Hematopoietic multipotent progenitor cell treated with erythropoietin and hydrocortisone succinate and interleukin-3 and kit ligand, for 17 days (in vitro differentiated cells): ENCODE data around the gene ZBTB17.
A peak's percentile ranks its signal among the peaks of the same experiment; 100 is the strongest.
"Not testable (repeated sequence)": the region's sequence is repeated elsewhere in the genome, so short reads cannot be mapped to it uniquely, and the experiment has no call there.

Experiments used
- DNase-seq: peaks from one replicate; pipeline ENCODE4 v3.0.0-alpha.2; 2015; ENCODE audit warnings: low spot score

The ZBTB17 gene

DNA sequence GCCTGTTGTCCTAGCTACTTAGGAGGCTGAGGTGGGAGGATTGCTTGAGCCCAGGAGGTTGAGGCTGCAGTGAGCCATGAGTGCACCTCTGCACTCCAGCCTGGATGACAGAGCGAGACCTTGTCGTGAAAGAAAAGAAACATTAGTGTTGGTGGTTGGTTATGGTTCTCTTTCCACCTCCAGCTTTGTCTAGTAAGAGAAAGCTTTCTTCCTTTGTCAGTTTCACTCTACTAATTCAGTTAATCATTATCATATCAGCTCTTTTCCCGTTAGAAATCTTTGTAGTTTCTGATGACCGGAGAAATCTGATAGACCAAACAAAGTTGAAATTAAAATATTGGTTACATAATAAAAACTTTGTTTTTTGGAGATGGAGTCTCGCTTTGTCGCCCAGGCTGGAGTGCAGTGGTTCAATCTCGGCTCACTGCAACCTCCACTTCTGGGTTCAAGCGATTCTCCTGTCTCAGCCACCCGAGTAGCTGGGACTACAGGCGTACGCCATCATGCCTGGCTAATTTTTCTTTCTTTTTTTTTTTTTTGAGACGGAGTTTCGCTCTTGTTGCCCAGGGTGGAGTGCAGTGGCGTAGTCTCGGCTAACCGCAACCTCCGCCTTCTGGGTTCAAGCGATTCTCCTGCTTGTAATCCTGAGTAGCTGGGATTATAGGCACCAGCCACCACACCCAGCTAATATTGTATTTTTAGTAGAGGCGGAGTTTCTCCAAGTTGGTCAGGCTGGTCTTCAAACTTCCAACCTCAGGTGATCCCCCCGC is 78.9 kb downstream of the ZBTB17 start:
- not testable (repeated sequence) for DNase-seq

DNA sequence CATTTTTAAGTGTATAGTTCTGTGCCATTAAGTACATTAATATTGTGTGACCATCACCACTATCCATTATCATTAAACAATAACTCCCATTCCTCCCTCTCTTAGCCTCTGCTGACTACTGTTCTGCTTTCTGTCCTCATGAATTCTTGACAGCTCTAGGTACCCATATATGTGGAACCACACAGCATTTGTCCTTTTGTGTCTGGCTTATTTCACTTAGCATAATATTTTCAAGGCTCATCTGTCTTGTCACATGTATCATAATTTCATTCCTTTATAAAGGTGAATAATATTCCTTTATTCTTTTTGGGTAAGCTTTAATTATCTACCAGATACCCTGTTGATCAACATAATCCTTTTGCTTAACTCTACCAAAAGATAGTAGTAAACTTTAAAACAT is 80.7 kb downstream of the ZBTB17 start:
- no peak for DNase-seq

DNA sequence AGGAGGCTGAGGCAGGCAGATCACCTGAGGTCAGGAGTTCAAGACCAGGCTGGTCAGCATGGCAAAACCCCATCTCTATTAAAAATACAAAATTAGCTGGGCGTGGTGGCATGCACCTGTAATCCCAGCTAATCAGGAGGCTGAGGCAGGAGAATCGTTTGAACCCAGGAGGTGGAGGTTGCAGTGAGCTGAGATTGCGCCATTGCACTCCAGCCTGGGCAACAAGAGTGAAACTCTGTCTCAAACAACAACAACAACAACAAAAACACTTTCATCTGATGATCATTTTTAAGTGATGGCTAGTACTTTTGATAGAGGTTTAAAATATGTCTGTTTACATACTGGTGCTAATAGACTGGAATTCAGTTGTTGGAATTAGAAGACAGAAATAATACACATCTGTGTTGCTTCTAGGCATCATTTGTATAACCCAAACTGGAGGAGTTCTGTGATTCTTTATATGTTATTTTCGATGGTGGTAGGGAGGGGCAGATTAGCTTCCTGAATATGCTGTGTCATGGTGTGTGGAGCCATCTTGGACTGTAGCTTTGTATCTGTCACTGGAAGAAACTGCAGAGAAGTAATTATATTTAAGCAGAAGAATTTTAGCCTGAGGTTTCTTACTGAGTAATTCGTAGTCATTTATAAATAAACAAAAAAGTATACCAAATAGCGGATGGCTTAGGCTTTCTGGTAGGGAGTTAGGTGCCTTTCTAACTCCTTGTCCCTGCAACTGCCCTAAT is 82.9 kb downstream of the ZBTB17 start:
- DNase-seq, result peak; percentile 89
